B cell (primary cell): ENCODE measurements around the gene PRPF39. TPM values are rescaled to one million over a fixed set of nuclear protein-coding genes. Genes with fewer than 3 reads are reported as not detected.

ENCODE experiments used
- ATAC-seq: fragments of 200-7000 bp; cut with Tn5 transposase; one replicate; pipeline ENCODE4 v1.10.0; 2021; ENCODE audit warnings: low read depth, mild to moderate bottlenecking, moderate number of reproducible peaks, moderate library complexity
- CTCF ChIA-PET: fragments of 350-600 bp; sonication (Branson Sonifier 250); formaldehyde crosslinking; loops from one replicate; lab custom pipeline; 2021; ENCODE audit warnings: antibody characterized with exemption, inconsistent platforms; lab: Charles Lee
- POLR2A ChIA-PET: fragments of 350-600 bp; sonication (Branson Sonifier 250); formaldehyde crosslinking; loops from one replicate; lab custom pipeline; 2021; ENCODE audit warnings: antibody characterized with exemption; lab: Charles Lee
- DNase-seq: peaks from one replicate; pipeline ENCODE4 v3.0.0; 2013
- H2AFZ ChIP-seq: 2 replicates; pipeline ENCODE4 v1.6.1; 2012; ENCODE audit warnings: mild to moderate bottlenecking, low read depth, low read length; ENCODE audit not compliant: insufficient read depth, poor library complexity, severe bottlenecking
- H3K27ac ChIP-seq, 2 donors: 1 replicate in 1 of 2; 2 replicates in 1 of 2; pipeline ENCODE4 v1.5.1; 2012 to 2013; ENCODE audit warnings: low read length in 2 of 2, mild to moderate bottlenecking in 2 of 2, moderate library complexity in 1 of 2
- H3K27me3 ChIP-seq, 4 experiments: fragments of 200-600 bp in 1 of 4; sonication (generic) in 1 of 4; replicated peaks in 1 of 4; 1 replicate in 2 of 4; 2 replicates in 2 of 4; pipeline versions ENCODE4 v1.6.1 to v1.7.0; 2013 to 2016; ENCODE audit warnings: low read length in 3 of 4, mild to moderate bottlenecking in 2 of 4, mixed read lengths in 1 of 4, moderate library complexity in 1 of 4; ENCODE audit not compliant: insufficient read depth in 4 of 4, control insufficient read depth in 3 of 4; ENCODE audit errors: control extremely low read depth in 1 of 4
- H3K36me3 ChIP-seq, 2 experiments: replicated peaks in 1 of 2; 1 replicate in 1 of 2; 2 replicates in 1 of 2; pipeline versions ENCODE4 v1.6.1 to v1.7.1; 2013; ENCODE audit warnings: low read length in 1 of 2; ENCODE audit not compliant: insufficient read depth in 2 of 2, control insufficient read depth in 1 of 2; ENCODE audit errors: control extremely low read depth in 1 of 2, extremely low read depth in 1 of 2
- H3K4me1 ChIP-seq, 2 donors: fragments of 200-600 bp in 1 of 2; sonication (generic) in 1 of 2; 1 replicate in 1 of 2; 2 replicates in 1 of 2; pipeline versions ENCODE4 v1.5.1 to v1.6.1; 2013 to 2017; ENCODE audit warnings: low read length in 2 of 2; ENCODE audit not compliant: control insufficient read depth in 2 of 2, insufficient read depth in 2 of 2
- H3K4me2 ChIP-seq: replicated peaks from 2 replicates; pipeline ENCODE3; 2012; ENCODE audit warnings: mild to moderate bottlenecking, low read depth, low read length; ENCODE audit not compliant: poor library complexity, severe bottlenecking
- H3K4me3 ChIP-seq, 5 experiments: fragments of 200-600 bp in 1 of 5; sonication (generic) in 1 of 5; 1 replicate in 3 of 5; 2 replicates in 2 of 5; pipeline versions ENCODE4 v1.5.1 to v1.7.0; 2011 to 2016; ENCODE audit warnings: low read length in 4 of 5, mild to moderate bottlenecking in 4 of 5, low read depth in 2 of 5, control low read depth in 1 of 5, moderate library complexity in 1 of 5; ENCODE audit not compliant: insufficient read depth in 1 of 5; ENCODE audit errors: control extremely low read depth in 1 of 5, extremely low read depth in 1 of 5
- H3K79me2 ChIP-seq: fragments of 200-600 bp; sonication (generic); one replicate; pipeline ENCODE4 v1.6.0; 2016; ENCODE audit warnings: low read length; ENCODE audit not compliant: control insufficient read depth, insufficient read depth
- H3K9ac ChIP-seq: fragments of 200-600 bp; sonication (generic); 2 replicates; pipeline ENCODE4 v1.6.1; 2017; ENCODE audit warnings: mild to moderate bottlenecking, low read length, moderate library complexity
- H3K9me3 ChIP-seq, 3 donors: one replicate each; pipeline versions ENCODE4 v1.6.1 to v1.7.1; 2013; ENCODE audit warnings: low read length in 2 of 3; ENCODE audit not compliant: control insufficient read depth in 2 of 3, insufficient read depth in 1 of 3; ENCODE audit errors: control extremely low read depth in 1 of 3
- H4K20me1 ChIP-seq: 2 replicates; pipeline ENCODE4 v1.6.0; 2012; ENCODE audit warnings: mild to moderate bottlenecking, low read length; ENCODE audit not compliant: insufficient read depth, control insufficient read depth, poor library complexity, severe bottlenecking
- H3K27ac Mint-ChIP-seq: one replicate; pipeline ENCODE4 v1.8.0; 2021; ENCODE audit warnings: mixed read lengths
- H3K27me3 Mint-ChIP-seq: one replicate; pipeline ENCODE4 v1.8.0; 2021; ENCODE audit warnings: mixed read lengths
- H3K4me1 Mint-ChIP-seq: one replicate; pipeline ENCODE4 v1.8.0; 2021; ENCODE audit warnings: mixed read lengths
- H3K4me3 Mint-ChIP-seq: one replicate; pipeline ENCODE4 v1.8.0; 2021; ENCODE audit warnings: mixed read lengths
- H3K9me3 Mint-ChIP-seq: one replicate; pipeline ENCODE4 v1.8.0; 2022; ENCODE audit warnings: mixed read lengths; ENCODE audit not compliant: insufficient read depth
- CTCF ChIP-seq: fragments of 200-600 bp; IDR thresholded peaks from one replicate; pipeline ENCODE4 v1.8.0; 2022; ENCODE audit warnings: antibody characterized with exemption, mild to moderate bottlenecking
- EZH2 ChIP-seq: IDR thresholded peaks from 2 replicates; pipeline ENCODE4 v1.6.1; 2012; ENCODE audit warnings: borderline replicate concordance, low read depth, mild to moderate bottlenecking, moderate library complexity, low read length; ENCODE audit not compliant: insufficient read depth, poor library complexity, severe bottlenecking
- WGBS: methylation state at CpG from one replicate; pipeline ENCODE4 v1.1.5; 2013; ENCODE audit warnings: missing lambda C conversion rate; ENCODE audit not compliant: insufficient coverage; 5-methylcytosine and 5-hydroxymethylcytosine counted together
- intact Hi-C: fragments of 100-400 bp; cut with micrococcal nuclease; formaldehyde crosslinking; loops from one replicate; pipeline ENCODE4 v1.10.0; 2022
- polyA plus RNA-seq: library from polyadenylated mRNA; depleted of rRNA; stranded (reverse); fragments of >200 nt; gene quantifications from 2 replicates; pipeline ENCODE4 v1.2.3, GENCODE V29; 2012
- total RNA-seq, 2 donors: library from RNA; stranded (reverse); fragments of 120-200 nt in 1 of 2; gene quantifications; 1 replicate in 1 of 2; 2 replicates in 1 of 2; pipeline versions ENCODE4 v1.2.3 to v1.2.4, GENCODE V29; 2013 to 2022

Gene PRPF39
- total and polyA plus RNA-seq, 2 donors (not counting 1 experiment from before 2014, with no cell fraction given), result 64.8 to 72.7 TPM

DNA sequence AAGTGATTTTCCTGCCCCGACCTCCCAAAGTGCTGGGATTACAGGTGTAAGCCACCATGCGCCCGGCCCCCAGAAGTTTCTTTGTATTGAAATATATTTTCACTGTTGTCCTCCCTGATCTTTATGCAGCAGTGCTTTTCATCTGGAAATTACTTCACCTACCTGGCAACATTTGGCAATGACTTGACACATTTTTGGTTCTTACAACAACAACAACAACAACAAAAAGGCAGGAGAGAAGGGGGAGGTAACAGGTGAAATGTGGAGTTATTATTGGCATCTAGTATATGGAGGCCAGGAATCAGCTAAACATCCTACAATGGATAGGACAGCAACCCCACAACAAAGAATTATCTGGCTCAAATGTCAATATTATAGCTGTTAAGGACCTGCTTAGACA lies 65.7 kb downstream of the PRPF39 start:
- Mint-ChIP-seq H3K4me3 (no peak overlapping the region), H3K4me1 (peaks cover 7% of the 10 kb centered on the region), H3K27me3 (no peaks in the 10 kb centered on the region), H3K27ac (no peak overlapping the region), H3K9me3 (no peaks in the 10 kb centered on the region)
- ATAC-seq, result no peak
- peaks cover 0 to 2% of the 10 kb centered on the region in 2 donors for H3K4me1 ChIP-seq
- H3K36me3 ChIP-seq, result peaks cover 1 to 8% of the 10 kb centered on the region in 2 experiments
- H3K79me2 ChIP-seq, result peaks cover 17% of the 10 kb centered on the region
- H3K27me3 ChIP-seq, result no peaks in the 10 kb centered on the region
- ChIA-PET CTCF (no interaction called here), POLR2A (no interaction called here)
- WGBS, result 100% methylated on average over 1 of the region's 3 CpGs
- no peaks in the 10 kb centered on the region for H3K9me3 ChIP-seq
- no peak overlapping the region for H3K27ac ChIP-seq
- no peak overlapping the region for H3K9ac ChIP-seq
- H4K20me1 ChIP-seq, result no peaks in the 10 kb centered on the region
- H2AFZ ChIP-seq, result no peak overlapping the region
- DNase-seq, result no peak
- TF ChIP-seq CTCF (no peak), EZH2 (no peak)
- H3K4me3 ChIP-seq, result no peak overlapping the region
- H3K4me2 ChIP-seq, result no peak overlapping the region
- intact Hi-C loops, result no loop called here

- no peak overlapping the region for H3K27ac Mint-ChIP-seq
- Histone ChIP-seq H3K9me3 (no peaks in the 10 kb centered on the region), H2AFZ (no peak overlapping the region), H3K4me1 (no peaks in the 10 kb centered on the region), H3K4me3 (no peak overlapping the region), H3K36me3 (peaks cover 1 to 8% of the 10 kb centered on the region in 2 experiments), H3K79me2 (peaks cover 8% of the 10 kb centered on the region), H3K27ac (no peak overlapping the region), H3K9ac (no peak overlapping the region), H3K4me2 (no peak overlapping the region), H4K20me1 (no peaks in the 10 kb centered on the region), H3K27me3 (no peaks in the 10 kb centered on the region)
- 94% methylated on average over 2 of the region's 4 CpGs for WGBS
- H3K9me3 Mint-ChIP-seq, result no peaks in the 10 kb centered on the region
- no peak overlapping the region for H3K4me3 Mint-ChIP-seq
- H3K27me3 Mint-ChIP-seq, result no peaks in the 10 kb centered on the region
- DNase-seq, result no peak
- CTCF ChIA-PET, result no interaction called here
- no peak for ATAC-seq
- H3K4me1 Mint-ChIP-seq, result no peaks in the 10 kb centered on the region
- intact Hi-C loops, result no loop called here
- POLR2A ChIA-PET, result no interaction called here
- TF ChIP-seq EZH2 (no peak), CTCF (no peak)
Observed at GRCh38 chr14:45150386-45150890, 66.5 kb downstream of the PRPF39 start.
